Body of pancreas (tissue), 4 donors: Measurements from ENCODE around the gene NFS1. TPM values are rescaled to one million over a fixed set of nuclear protein-coding genes. Genes with fewer than 3 reads are reported as not detected.

Experiments used
- ATAC-seq: fragments of 150-250 bp; one replicate; pipeline ENCODE4 v1.9.1; 2016
- DNase-seq, 4 donors: peaks; one replicate each; pipeline ENCODE4 v3.0.0-alpha.2; 2019
- H3K27ac ChIP-seq, 4 donors: fragments of 200-600 bp; sonication (generic); 1 replicate in 3 of 4; 2 replicates in 1 of 4; pipeline versions ENCODE4 v1.5.1 to v1.6.1; 2016 to 2019; ENCODE audit warnings: mild to moderate bottlenecking in 1 of 4, mixed read lengths in 1 of 4, moderate library complexity in 1 of 4
- H3K27me3 ChIP-seq, 2 donors: fragments of 200-600 bp; sonication (generic); one replicate each; pipeline ENCODE4 v1.6.0; 2016; ENCODE audit warnings: mild to moderate bottlenecking in 1 of 2
- H3K36me3 ChIP-seq, 2 donors: fragments of 200-600 bp; sonication (generic); replicated peaks in 1 of 2; 2 replicates each; pipeline ENCODE4 v1.5.1; 2016; ENCODE audit warnings: low read depth in 2 of 2; ENCODE audit not compliant: insufficient read depth in 1 of 2
- H3K4me1 ChIP-seq: fragments of 200-600 bp; sonication (generic); one replicate; pipeline ENCODE4 v1.6.0; 2016
- H3K4me3 ChIP-seq, 2 donors: fragments of 200-600 bp; sonication (generic); 1 replicate in 1 of 2; 2 replicates in 1 of 2; pipeline ENCODE4 v1.5.1; 2016 to 2019
- H3K9me3 ChIP-seq, 3 donors: fragments of 200-600 bp; sonication (generic); 1 replicate in 2 of 3; 2 replicates in 1 of 3; pipeline ENCODE4 v1.5.1; 2016
- CTCF ChIP-seq, 7 experiments: fragments of 450-650 bp in 4 of 7; fragments of 200-600 bp in 3 of 7; sonication (generic) in 3 of 7; IDR thresholded peaks; one replicate each; pipeline ENCODE4 v1.5.1; 2016 to 2019; ENCODE audit warnings: antibody characterized with exemption in 7 of 7
- POLR2A ChIP-seq, 3 donors: fragments of 450-650 bp; IDR thresholded peaks; one replicate each; pipeline ENCODE4 v1.6.1; 2016; ENCODE audit warnings: antibody characterized with exemption in 3 of 3, mild to moderate bottlenecking in 2 of 3
- WGBS, 2 donors: methylation state at CpG; one replicate each; pipeline ENCODE4 v1.1.5; 2017; 5-methylcytosine and 5-hydroxymethylcytosine counted together
- intact Hi-C: fragments of 100-400 bp; cut with DNase I; formaldehyde crosslinking; loops from one replicate; pipeline ENCODE4 v1.15.1; 2023
- total RNA-seq, 2 donors: library from RNA; depleted of rRNA; stranded (reverse); fragments of >200 nt; gene quantifications; one replicate each; pipeline ENCODE4 v1.1.0, GENCODE V29; 2016

NFS1 gene
- total RNA-seq, 2 donors from 2014 or later = 15.8 to 22.1 TPM

GRCh38 chr20:35731862-35732643 lies 32.9 kb upstream of the NFS1 start:
- peaks cover 15 to 41% of the 10 kb centered on the region in 2 donors for H3K36me3 ChIP-seq
- intact Hi-C loops = no loop called here
- H3K4me1 ChIP-seq = peaks cover 62% of the 10 kb centered on the region
- ATAC-seq (no peak), DNase-seq (no peak)
- H3K27me3 ChIP-seq = no peaks in the 10 kb centered on the region
- H3K4me3 ChIP-seq = no peak overlapping the region
- 85 to 91% methylated on average over 24 of the region's 24 CpGs for WGBS, 2 donors
- H3K9me3 ChIP-seq = no peaks in the 10 kb centered on the region
- no peak for TF ChIP-seq POLR2A (IDR thresholded peaks at IDR 0.05)
- no peak for TF ChIP-seq CTCF (IDR thresholded peaks at IDR 0.05)
- no peak overlapping the region for H3K27ac ChIP-seq

GRCh38 chr20:35731469-35731788 lies 32.3 kb upstream of the NFS1 start:
- intact Hi-C loops = no loop called here
- Histone ChIP-seq H3K36me3 (peaks cover 15 to 45% of the 10 kb centered on the region in 2 donors), H3K27me3 (no peaks in the 10 kb centered on the region), H3K27ac (no peak overlapping the region), H3K9me3 (no peaks in the 10 kb centered on the region), H3K4me1 (peaks cover 56% of the 10 kb centered on the region), H3K4me3 (no peak overlapping the region)
- TF ChIP-seq CTCF (IDR thresholded peaks at IDR 0.05) (no peak), POLR2A (IDR thresholded peaks at IDR 0.05) (no peak)
- DNase-seq = no peak
- 33 to 37% methylated on average over 2 of the region's 2 CpGs for WGBS, 2 donors
- no peak for ATAC-seq

- DNase-seq (no peak), ATAC-seq (no peak)
- Histone ChIP-seq H3K9me3 (no peaks in the 10 kb centered on the region), H3K27me3 (no peaks in the 10 kb centered on the region), H3K36me3 (peaks cover 15 to 47% of the 10 kb centered on the region in 2 donors), H3K4me1 (peaks cover 50% of the 10 kb centered on the region), H3K4me3 (no peak overlapping the region), H3K27ac (no peak overlapping the region)
- intact Hi-C loops = no loop called here
- 13 to 23% methylated on average over 4 of the region's 4 CpGs for WGBS, 2 donors
- TF ChIP-seq CTCF (IDR thresholded peaks at IDR 0.05) = no peak
- TF ChIP-seq POLR2A (IDR thresholded peaks at IDR 0.05) = no peak
Measured at GRCh38 chr20:35730583-35731468, 31.7 kb upstream of the NFS1 start.

GRCh38 chr20:35729836-35730582 lies 30.9 kb upstream of the NFS1 start:
- no peak for ATAC-seq
- Histone ChIP-seq H3K4me1 (peaks cover 43% of the 10 kb centered on the region), H3K27me3 (no peaks in the 10 kb centered on the region), H3K36me3 (peaks cover 15 to 51% of the 10 kb centered on the region in 2 donors), H3K9me3 (no peaks in the 10 kb centered on the region), H3K4me3 (no peak overlapping the region), H3K27ac (no peak overlapping the region)
- 56% methylated on average over 2 of the region's 2 CpGs for WGBS, 2 donors
- no peak for DNase-seq
- no peak for TF ChIP-seq CTCF (IDR thresholded peaks at IDR 0.05)
- intact Hi-C loops = no loop called here
